ENCODE data around the gene HP1BP3. TPM values are rescaled to one million over a fixed set of nuclear protein-coding genes. Genes with fewer than 3 reads are reported as not detected.
A peak's percentile ranks its signal among the peaks of the same experiment; 100 is the strongest.

The HP1BP3 gene
- total and polyA plus RNA-seq, 4 experiments from 2014 or later: 202 to 366 (median 280) TPM

DNA sequence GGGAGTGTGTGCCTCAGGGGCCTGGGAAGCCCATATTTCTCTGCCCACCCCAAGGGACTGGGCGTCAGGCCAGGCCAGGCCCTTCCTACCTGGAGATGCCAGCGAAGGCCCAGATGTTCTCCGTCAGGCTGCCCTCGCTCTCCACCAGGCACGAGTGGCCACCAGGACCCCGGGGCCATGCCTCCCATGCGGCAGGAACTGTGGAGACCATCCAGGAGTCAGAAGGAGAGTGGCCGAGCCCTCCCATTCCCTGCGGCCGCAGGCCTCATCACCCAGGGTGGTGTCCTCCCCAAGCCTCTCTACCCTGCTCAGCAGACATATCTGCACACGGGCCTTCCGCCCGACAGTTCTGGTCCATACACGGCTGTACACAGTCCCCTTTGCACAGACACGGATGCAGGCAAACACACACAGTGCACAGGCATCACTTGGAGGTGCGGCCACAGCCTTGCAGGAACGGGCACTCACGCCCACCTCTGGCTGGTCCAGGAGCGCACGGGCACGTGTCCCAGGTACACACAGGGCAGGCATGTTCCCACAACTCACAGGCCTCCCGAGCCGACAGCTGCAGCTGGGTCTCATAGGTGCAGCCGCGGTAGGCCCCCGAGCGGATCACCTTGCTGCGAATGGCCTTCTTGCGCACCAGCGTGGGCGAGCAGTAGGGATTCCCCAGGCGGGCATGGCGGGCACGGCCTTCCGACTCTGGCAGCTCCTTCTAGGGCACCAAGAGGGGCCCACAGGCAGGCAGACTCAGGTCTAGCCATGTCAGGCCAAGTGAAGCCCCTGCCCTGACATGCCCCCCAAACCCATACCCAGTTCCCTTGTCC lies 63.4 kb downstream of the HP1BP3 start:
- no peak overlapping the region for H3K27ac ChIP-seq (ENCODE audit: low read depth, low read length)
- peaks cover 0 to 4% (median under 1%) of the 10 kb centered on the region in 4 donors for H3K4me1 Mint-ChIP-seq
- no peaks in the 10 kb centered on the region for H3K27me3 ChIP-seq (ENCODE audit: insufficient read depth, low read length)
- DNase-seq: no peak
- H3K27me3 Mint-ChIP-seq: peaks cover 2 to 6% of the 10 kb centered on the region in 2 donors
- H3K27ac Mint-ChIP-seq: peak overlapping the region in 1 of 7 donors; percentile 41
- H3K4me1 ChIP-seq (ENCODE audit: insufficient read depth, low read length): no peaks in the 10 kb centered on the region
- ChIA-PET CTCF (ENCODE audit: partially characterized antibody) (no interaction called here), POLR2A (ENCODE audit: partially characterized antibody) (no interaction called here)
- no peaks in the 10 kb centered on the region for H3K9me3 Mint-ChIP-seq
- no peaks in the 10 kb centered on the region for H3K9me3 ChIP-seq (ENCODE audit: control insufficient read depth in 1 of 2, low read length in 2 of 2)
- no peak overlapping the region for H3K4me3 ChIP-seq (ENCODE audit: low read length in 2 of 2)
- intact Hi-C loops (cut with micrococcal nuclease): no loop called here
- no peaks in the 10 kb centered on the region for H3K36me3 Mint-ChIP-seq
- no peaks in the 10 kb centered on the region for H3K36me3 ChIP-seq (ENCODE audit: insufficient read depth, low read length)
- H3K4me3 Mint-ChIP-seq: no peak overlapping the region

DNA sequence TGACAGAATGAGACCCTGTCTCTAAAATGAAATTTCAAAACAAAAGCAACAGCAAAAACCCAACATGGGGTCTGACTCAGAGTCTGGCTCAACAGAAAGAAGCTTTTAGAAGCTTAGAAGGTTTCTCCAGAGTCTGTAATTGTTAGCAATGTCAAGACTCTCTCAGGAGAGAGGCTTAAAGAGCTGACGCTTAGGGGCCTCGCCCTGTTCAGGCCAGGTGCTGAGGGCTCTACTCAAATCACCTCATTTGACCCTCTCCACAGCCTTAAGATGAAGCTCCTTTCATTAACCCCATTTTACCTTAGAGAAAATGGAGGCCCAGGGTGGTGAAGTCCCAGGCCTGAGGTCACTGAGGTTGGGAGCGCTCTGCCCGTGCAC lies 64.0 kb downstream of the HP1BP3 start:
- POLR2A ChIA-PET (ENCODE audit: partially characterized antibody): no interaction called here
- peaks cover 2 to 4% of the 10 kb centered on the region in 2 donors for H3K27me3 Mint-ChIP-seq
- CTCF ChIA-PET (ENCODE audit: partially characterized antibody): no interaction called here

DNA sequence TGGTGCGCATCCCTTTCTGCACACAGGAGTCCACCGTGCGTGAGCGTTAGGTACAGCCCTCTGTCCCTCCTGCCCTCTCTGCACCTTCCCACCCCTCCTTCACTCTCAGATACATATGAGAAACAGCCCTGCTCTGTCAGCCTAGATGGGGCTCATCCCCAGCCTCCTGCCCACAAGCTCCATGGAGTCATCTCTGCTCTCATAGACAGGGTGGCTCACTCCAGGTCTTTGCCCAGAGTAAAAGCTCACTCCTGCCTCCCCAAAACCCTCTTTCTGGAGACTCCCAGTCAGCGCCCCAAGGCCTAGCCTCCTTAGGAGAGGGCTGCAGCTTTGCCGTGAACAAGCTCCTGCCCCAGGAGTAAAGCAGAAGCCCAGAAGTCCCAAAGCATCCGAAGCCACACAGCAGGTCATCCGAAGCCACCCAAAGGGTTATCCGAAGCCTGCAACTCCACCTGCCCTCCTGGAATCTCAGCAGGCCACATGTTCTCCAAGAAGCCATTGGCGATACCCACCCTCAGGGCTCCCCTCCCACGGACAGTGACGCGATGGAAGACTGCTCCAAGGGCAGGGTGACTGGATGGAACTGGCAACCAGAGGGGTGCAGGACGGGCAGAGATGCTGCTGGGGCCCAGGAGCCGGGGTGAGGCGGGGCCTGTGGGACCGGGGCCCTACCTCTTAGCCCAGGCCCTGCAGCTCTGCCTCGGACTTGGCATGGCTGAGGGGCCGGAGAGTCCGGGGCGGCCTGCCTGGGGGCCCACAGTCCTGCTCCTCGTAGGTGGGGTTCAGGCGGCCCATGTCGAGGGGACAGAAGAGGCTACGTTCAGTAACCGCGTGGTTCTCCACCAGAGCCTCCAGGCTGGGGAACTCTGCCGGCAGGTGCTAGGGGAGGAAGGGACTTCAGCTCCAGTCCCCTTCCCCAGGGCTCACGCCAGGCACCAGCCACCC lies 65.7 kb downstream of the HP1BP3 start:
- no peaks in the 10 kb centered on the region for H3K36me3 Mint-ChIP-seq
- peak overlapping the region in 1 of 7 donors; percentile 52 for H3K27ac Mint-ChIP-seq
- H3K36me3 ChIP-seq (ENCODE audit: insufficient read depth, low read length): no peaks in the 10 kb centered on the region
- no peak for DNase-seq
- H3K9me3 ChIP-seq (ENCODE audit: control insufficient read depth in 1 of 2, low read length in 2 of 2): no peaks in the 10 kb centered on the region
- H3K4me3 ChIP-seq (ENCODE audit: low read length in 2 of 2): no peak overlapping the region
- H3K27me3 Mint-ChIP-seq: peaks cover 3 to 7% of the 10 kb centered on the region in 2 donors
- no peaks in the 10 kb centered on the region for H3K9me3 Mint-ChIP-seq
- H3K27ac ChIP-seq (ENCODE audit: low read depth, low read length): no peak overlapping the region
- ChIA-PET POLR2A (ENCODE audit: partially characterized antibody) (no interaction called here), CTCF (ENCODE audit: partially characterized antibody) (interaction anchor here (1.4 kb wide), 1 partner anchor 11 kb away, joined by 3 read pairs; the partner anchor contains the start of gene SH2D5)
- H3K4me1 ChIP-seq (ENCODE audit: insufficient read depth, low read length): no peaks in the 10 kb centered on the region
- H3K4me1 Mint-ChIP-seq: peaks cover 0 to 6% (median 5%) of the 10 kb centered on the region in 4 donors
- intact Hi-C loops (cut with micrococcal nuclease): no loop called here
- no peaks in the 10 kb centered on the region for H3K27me3 ChIP-seq (ENCODE audit: insufficient read depth, low read length)
- no peak overlapping the region for H3K4me3 Mint-ChIP-seq

More for the DNA sequence above, 64.0 kb downstream of the HP1BP3 start:
- H3K4me1 ChIP-seq (ENCODE audit: insufficient read depth, low read length): no peaks in the 10 kb centered on the region
- H3K4me3 Mint-ChIP-seq: no peak overlapping the region
- intact Hi-C loops (cut with micrococcal nuclease): no loop called here
- H3K36me3 ChIP-seq (ENCODE audit: insufficient read depth, low read length): no peaks in the 10 kb centered on the region
- no peak overlapping the region for H3K4me3 ChIP-seq (ENCODE audit: low read length in 2 of 2)
- H3K27ac Mint-ChIP-seq: no peak overlapping the region
- H3K36me3 Mint-ChIP-seq: no peaks in the 10 kb centered on the region
- H3K27me3 ChIP-seq (ENCODE audit: insufficient read depth, low read length): no peaks in the 10 kb centered on the region
- H3K4me1 Mint-ChIP-seq: peaks cover 0 to 6% (median under 1%) of the 10 kb centered on the region in 4 donors
- no peaks in the 10 kb centered on the region for H3K9me3 Mint-ChIP-seq
- no peak for DNase-seq
- H3K27ac ChIP-seq (ENCODE audit: low read depth, low read length): no peak overlapping the region
- H3K9me3 ChIP-seq (ENCODE audit: control insufficient read depth in 1 of 2, low read length in 2 of 2): no peaks in the 10 kb centered on the region

DNA sequence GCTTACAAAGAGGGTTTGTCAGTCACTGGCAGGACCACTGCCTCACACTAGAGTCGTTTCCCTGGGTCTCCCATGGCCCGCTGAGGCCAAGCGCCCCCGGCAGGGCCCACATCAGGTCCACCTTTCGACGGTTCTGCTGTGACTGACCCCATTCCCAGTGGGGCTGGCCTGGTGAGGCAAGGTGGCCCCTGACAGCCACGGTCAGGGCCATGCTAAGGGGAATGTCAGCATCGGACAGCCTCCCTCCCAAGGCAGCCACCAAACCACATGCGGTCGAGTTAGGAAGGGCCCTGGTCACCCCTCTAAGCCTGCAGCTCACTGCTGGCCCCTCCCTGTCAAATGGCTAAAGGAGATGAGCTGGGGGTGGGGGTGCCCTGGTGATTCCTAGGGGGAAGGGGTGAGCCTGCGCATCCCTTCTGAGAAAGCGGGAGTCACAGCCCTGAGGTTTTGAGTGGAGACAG lies 66.4 kb downstream of the HP1BP3 start:
- no peaks in the 10 kb centered on the region for H3K36me3 ChIP-seq (ENCODE audit: insufficient read depth, low read length)
- H3K27ac Mint-ChIP-seq: no peak overlapping the region
- no peaks in the 10 kb centered on the region for H3K9me3 Mint-ChIP-seq
- H3K4me1 ChIP-seq (ENCODE audit: insufficient read depth, low read length): no peaks in the 10 kb centered on the region
- intact Hi-C loops (cut with micrococcal nuclease): no loop called here
- H3K27me3 ChIP-seq (ENCODE audit: insufficient read depth, low read length): peaks cover under 1% of the 10 kb centered on the region
- POLR2A ChIA-PET (ENCODE audit: partially characterized antibody): no interaction called here
- H3K4me3 Mint-ChIP-seq: peak overlapping the region in 1 of 8 donors; percentile 14
- no peaks in the 10 kb centered on the region for H3K9me3 ChIP-seq (ENCODE audit: control insufficient read depth in 1 of 2, low read length in 2 of 2)
- CTCF ChIA-PET (ENCODE audit: partially characterized antibody): interaction anchor here (1.4 kb wide), 1 partner anchor 11 kb away, joined by 3 read pairs; the partner anchor contains the start of gene SH2D5
- no peak overlapping the region for H3K27ac ChIP-seq (ENCODE audit: low read depth, low read length)
- H3K27me3 Mint-ChIP-seq: peaks cover 6 to 10% of the 10 kb centered on the region in 2 donors
- peaks cover 0 to 10% (median 6%) of the 10 kb centered on the region in 4 donors for H3K4me1 Mint-ChIP-seq
- H3K4me3 ChIP-seq (ENCODE audit: low read length in 2 of 2): no peak overlapping the region
- no peaks in the 10 kb centered on the region for H3K36me3 Mint-ChIP-seq
- DNase-seq: no peak

DNA sequence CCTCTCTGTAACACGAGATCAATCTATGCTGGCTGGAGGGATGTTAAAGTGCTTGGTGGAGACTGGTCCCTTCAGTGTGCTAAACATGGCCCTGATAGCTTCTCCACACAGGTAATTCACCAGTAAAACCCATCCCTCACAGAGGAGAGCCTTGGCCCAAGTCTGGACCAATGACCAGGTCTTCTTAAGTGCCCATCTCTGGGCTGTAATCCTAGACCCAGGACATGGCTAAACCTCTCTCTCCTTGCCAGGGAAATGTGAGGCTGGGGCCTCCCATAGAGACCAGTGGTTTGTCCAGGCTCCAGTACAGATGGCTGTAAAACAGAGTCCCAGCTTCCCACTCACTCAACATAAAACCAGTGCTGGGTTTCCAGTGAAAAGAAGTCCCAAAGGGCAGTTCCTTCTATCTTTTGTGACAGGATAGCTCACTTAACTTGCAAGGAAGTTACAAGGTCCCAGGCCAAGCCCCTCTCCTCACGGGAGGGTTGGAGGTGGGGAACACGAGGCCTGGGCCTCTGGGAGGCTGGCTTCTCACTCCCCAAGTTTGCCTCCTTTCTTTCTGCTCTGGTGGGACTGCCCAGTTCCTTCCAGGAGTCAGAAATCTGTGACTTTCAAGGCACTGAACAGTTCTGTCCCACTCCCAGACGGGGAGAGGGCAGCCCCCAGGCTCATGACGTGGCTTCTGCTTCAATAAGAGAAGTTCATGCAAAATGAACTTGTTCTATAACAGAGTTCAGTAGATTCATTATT lies 67.1 kb downstream of the HP1BP3 start:
- Mint-ChIP-seq H3K36me3 (no peaks in the 10 kb centered on the region), H3K4me3 (peak overlapping the region in 1 of 8 donors; percentile 14), H3K9me3 (no peaks in the 10 kb centered on the region), H3K27me3 (peaks cover 6 to 10% of the 10 kb centered on the region in 2 donors), H3K27ac (peak overlapping the region in 1 of 7 donors; percentile 22), H3K4me1 (peaks cover 0 to 10% (median 6%) of the 10 kb centered on the region in 4 donors)
- H3K9me3 ChIP-seq (ENCODE audit: control insufficient read depth in 1 of 2, low read length in 2 of 2): no peaks in the 10 kb centered on the region
- H3K27ac ChIP-seq (ENCODE audit: low read depth, low read length): no peak overlapping the region
- H3K27me3 ChIP-seq (ENCODE audit: insufficient read depth, low read length): peaks cover 7% of the 10 kb centered on the region
- no peaks in the 10 kb centered on the region for H3K36me3 ChIP-seq (ENCODE audit: insufficient read depth, low read length)
- ChIA-PET CTCF (ENCODE audit: partially characterized antibody) (interaction anchor here (0.9 kb wide), 1 partner anchor 23 kb away, joined by 4 read pairs; no protein-coding TSS in a partner anchor), POLR2A (ENCODE audit: partially characterized antibody) (no interaction called here)
- no peaks in the 10 kb centered on the region for H3K4me1 ChIP-seq (ENCODE audit: insufficient read depth, low read length)
- no peak overlapping the region for H3K4me3 ChIP-seq (ENCODE audit: low read length in 2 of 2)
- no peak for DNase-seq
- intact Hi-C loops (cut with micrococcal nuclease): loop anchor here (2.0 kb wide), 1 partner anchor 13 kb away; the partner anchor contains the start of gene SH2D5

DNA sequence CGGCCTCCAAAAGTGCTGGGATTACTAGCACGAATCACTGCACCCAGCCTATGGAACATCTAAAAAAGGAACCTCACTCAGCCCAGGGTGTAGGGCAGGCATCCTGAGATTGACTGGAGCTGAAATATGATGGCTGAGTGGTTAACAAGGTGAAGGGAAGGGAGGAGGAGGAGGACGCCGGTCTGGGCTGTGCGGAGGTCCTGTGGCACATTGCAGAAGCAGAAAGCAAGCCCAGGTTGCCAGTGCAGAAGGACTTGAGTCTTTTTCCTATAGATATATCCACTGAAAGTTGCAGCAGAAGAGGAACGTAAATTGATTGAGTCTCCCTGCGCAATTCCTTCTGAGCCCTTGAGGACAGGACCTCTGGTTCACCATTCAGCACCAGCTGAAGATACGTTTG lies 67.8 kb downstream of the HP1BP3 start:
- Histone ChIP-seq H3K36me3 (ENCODE audit: insufficient read depth, low read length) (no peaks in the 10 kb centered on the region), H3K27ac (ENCODE audit: low read depth, low read length) (no peak overlapping the region), H3K4me3 (ENCODE audit: low read length in 2 of 2) (no peak overlapping the region), H3K4me1 (ENCODE audit: insufficient read depth, low read length) (no peaks in the 10 kb centered on the region), H3K27me3 (ENCODE audit: insufficient read depth, low read length) (peaks cover 7% of the 10 kb centered on the region), H3K9me3 (ENCODE audit: control insufficient read depth in 1 of 2, low read length in 2 of 2) (no peaks in the 10 kb centered on the region)
- H3K36me3 Mint-ChIP-seq: no peaks in the 10 kb centered on the region
- H3K27me3 Mint-ChIP-seq: peaks cover 9 to 13% of the 10 kb centered on the region in 2 donors
- CTCF ChIA-PET (ENCODE audit: partially characterized antibody): interaction anchor here (0.9 kb wide), 1 partner anchor 23 kb away, joined by 4 read pairs; no protein-coding TSS in a partner anchor
- intact Hi-C loops (cut with micrococcal nuclease): loop anchor here (2.0 kb wide), 1 partner anchor 14 kb away; the partner anchor contains the start of gene SH2D5
- POLR2A ChIA-PET (ENCODE audit: partially characterized antibody): interaction anchor here (2.2 kb wide), 1 partner anchor 11 kb away, joined by 6 read pairs; no protein-coding TSS in a partner anchor
- no peaks in the 10 kb centered on the region for H3K9me3 Mint-ChIP-seq
- peak overlapping the region in 1 of 7 donors; percentile 78 for H3K27ac Mint-ChIP-seq
- DNase-seq: no peak
- H3K4me3 Mint-ChIP-seq: peak overlapping the region in 4 of 8 donors; percentile 36 to 85 (median 56)
- H3K4me1 Mint-ChIP-seq: peaks cover 0 to 10% (median 6%) of the 10 kb centered on the region in 4 donors
